ENCODE results near the gene TMEM244.

Gene TMEM244

DNA sequence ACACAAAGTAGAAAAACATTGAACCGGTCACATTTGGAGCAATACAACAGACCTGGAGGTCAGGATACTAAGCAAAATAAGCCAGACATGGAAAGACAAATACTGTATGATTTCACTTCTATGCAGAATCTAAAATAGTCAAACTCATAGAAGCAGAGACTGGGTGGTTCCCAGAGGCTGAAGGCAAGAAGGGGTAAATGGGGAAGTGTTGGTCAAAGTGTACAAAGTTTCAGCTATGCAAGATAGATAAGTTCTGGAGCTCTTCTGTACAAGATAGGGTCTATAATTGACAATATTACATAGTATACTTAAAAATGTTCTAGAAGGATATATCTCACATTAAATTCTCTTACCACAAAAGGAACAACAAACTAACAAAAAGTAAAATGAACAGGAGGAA lies 70.3 kb downstream of the TMEM244 start:
- Histone ChIP-seq H3K9me3 (ENCODE audit: insufficient read depth, low read length) (no peaks in the 10 kb centered on the region), H3K4me3 (ENCODE audit: low read length) (no peak overlapping the region), H3K79me2 (ENCODE audit: low read length) (no peaks in the 10 kb centered on the region), H3K27ac (ENCODE audit: low read length) (no peak overlapping the region), H3K9ac (ENCODE audit: low read length) (no peak overlapping the region), H2AFZ (ENCODE audit: low read depth, low read length) (no peak overlapping the region), H3K27me3 (ENCODE audit: low read depth, low read length) (no peaks in the 10 kb centered on the region), H3K4me1 (ENCODE audit: low read length) (no peaks in the 10 kb centered on the region), H3K4me2 (ENCODE audit: low read length) (no peak overlapping the region), H4K20me1 (ENCODE audit: insufficient read depth, low read length) (no peaks in the 10 kb centered on the region), H3K36me3 (replicated peaks; ENCODE audit: low read depth, low read length) (no peaks in the 10 kb centered on the region)
- TF ChIP-seq EZH2phosphoT487 (IDR thresholded peaks at IDR 0.05; ENCODE audit: low read depth) (no peak), CTCF (IDR thresholded peaks at IDR 0.05; ENCODE audit: low read depth, low read length) (no peak)

DNA sequence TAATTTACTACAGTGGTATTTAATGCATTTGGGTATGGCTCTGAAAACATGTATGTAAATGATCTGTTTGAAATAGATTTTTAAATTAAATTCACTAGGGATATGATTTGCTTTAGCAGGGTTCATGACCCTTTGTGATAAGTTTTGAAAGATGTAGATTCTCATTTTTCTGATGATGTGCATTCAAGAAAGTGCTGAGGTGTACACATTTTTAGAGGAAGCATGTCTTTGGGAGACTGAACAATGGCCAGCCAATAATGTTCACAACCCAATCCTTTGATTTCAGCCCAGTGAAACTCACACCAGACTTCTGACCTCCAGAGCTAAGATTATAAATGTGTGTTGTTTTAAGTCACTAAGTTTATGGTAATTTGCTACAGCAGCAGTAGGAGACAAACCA lies 71.1 kb downstream of the TMEM244 start:
- Histone ChIP-seq H3K27ac (ENCODE audit: low read length) (no peak overlapping the region), H3K27me3 (ENCODE audit: low read depth, low read length) (no peaks in the 10 kb centered on the region), H3K36me3 (replicated peaks; ENCODE audit: low read depth, low read length) (no peaks in the 10 kb centered on the region), H3K79me2 (ENCODE audit: low read length) (no peaks in the 10 kb centered on the region), H4K20me1 (ENCODE audit: insufficient read depth, low read length) (no peaks in the 10 kb centered on the region), H3K4me3 (ENCODE audit: low read length) (no peak overlapping the region), H2AFZ (ENCODE audit: low read depth, low read length) (no peak overlapping the region), H3K4me1 (ENCODE audit: low read length) (no peaks in the 10 kb centered on the region), H3K9me3 (ENCODE audit: insufficient read depth, low read length) (no peaks in the 10 kb centered on the region), H3K9ac (ENCODE audit: low read length) (no peak overlapping the region), H3K4me2 (ENCODE audit: low read length) (no peak overlapping the region)
- TF ChIP-seq EZH2phosphoT487 (IDR thresholded peaks at IDR 0.05; ENCODE audit: low read depth), result no peak
- TF ChIP-seq CTCF (IDR thresholded peaks at IDR 0.05; ENCODE audit: low read depth, low read length), result no peak

- Histone ChIP-seq H3K4me1 (ENCODE audit: low read length) (no peaks in the 10 kb centered on the region), H3K36me3 (replicated peaks; ENCODE audit: low read depth, low read length) (no peaks in the 10 kb centered on the region), H3K9ac (ENCODE audit: low read length) (no peak overlapping the region), H3K79me2 (ENCODE audit: low read length) (no peaks in the 10 kb centered on the region), H3K4me2 (ENCODE audit: low read length) (no peak overlapping the region), H2AFZ (ENCODE audit: low read depth, low read length) (no peak overlapping the region), H4K20me1 (ENCODE audit: insufficient read depth, low read length) (no peaks in the 10 kb centered on the region), H3K4me3 (ENCODE audit: low read length) (no peak overlapping the region), H3K9me3 (ENCODE audit: insufficient read depth, low read length) (no peaks in the 10 kb centered on the region), H3K27ac (ENCODE audit: low read length) (no peak overlapping the region), H3K27me3 (ENCODE audit: low read depth, low read length) (no peaks in the 10 kb centered on the region)
- TF ChIP-seq CTCF (IDR thresholded peaks at IDR 0.05; ENCODE audit: low read depth, low read length) (no peak), EZH2phosphoT487 (IDR thresholded peaks at IDR 0.05; ENCODE audit: low read depth) (no peak)
Observed at GRCh38 chr6:129787816-129788215, 73.3 kb downstream of the TMEM244 start.

- Histone ChIP-seq H3K9me3 (ENCODE audit: insufficient read depth, low read length) (no peaks in the 10 kb centered on the region), H2AFZ (ENCODE audit: low read depth, low read length) (no peak overlapping the region), H3K79me2 (ENCODE audit: low read length) (no peaks in the 10 kb centered on the region), H3K27me3 (ENCODE audit: low read depth, low read length) (no peaks in the 10 kb centered on the region), H3K4me3 (ENCODE audit: low read length) (no peak overlapping the region), H3K36me3 (replicated peaks; ENCODE audit: low read depth, low read length) (no peaks in the 10 kb centered on the region), H3K4me1 (ENCODE audit: low read length) (no peaks in the 10 kb centered on the region), H3K9ac (ENCODE audit: low read length) (no peak overlapping the region), H3K4me2 (ENCODE audit: low read length) (no peak overlapping the region), H3K27ac (ENCODE audit: low read length) (no peak overlapping the region), H4K20me1 (ENCODE audit: insufficient read depth, low read length) (no peaks in the 10 kb centered on the region)
- TF ChIP-seq EZH2phosphoT487 (IDR thresholded peaks at IDR 0.05; ENCODE audit: low read depth) (no peak), CTCF (IDR thresholded peaks at IDR 0.05; ENCODE audit: low read depth, low read length) (no peak)
Observed at GRCh38 chr6:129786548-129786947, 74.6 kb downstream of the TMEM244 start.

All from OCI-LY3 (cell line).